GM10248 (cell line): ENCODE data around the gene ZNF333.

Experiments used
- CTCF ChIA-PET: fragments of 300-600 bp; sonication (Branson Sonifier 250); formaldehyde crosslinking; extraction: SDS; loops from one replicate; lab custom pipeline; 2021; ENCODE audit warnings: antibody characterized with exemption; lab: Yijun Ruan, JAX
- POLR2A ChIA-PET: fragments of 350-650 bp; sonication (Branson Sonifier 250); formaldehyde crosslinking; extraction: SDS; loops from one replicate; lab custom pipeline; 2020; ENCODE audit warnings: antibody characterized with exemption; lab: Yijun Ruan, JAX
- DNase-seq: peaks from one replicate; pipeline ENCODE4 v3.0.0; 2012; ENCODE audit errors: extremely low spot score
- CTCF ChIP-seq: IDR thresholded peaks from 2 replicates; pipeline ENCODE4 v1.5.1; 2012; ENCODE audit warnings: mild to moderate bottlenecking, low read depth; ENCODE audit errors: extremely low read depth, missing control alignments, control extremely low read depth

The ZNF333 gene

DNA sequence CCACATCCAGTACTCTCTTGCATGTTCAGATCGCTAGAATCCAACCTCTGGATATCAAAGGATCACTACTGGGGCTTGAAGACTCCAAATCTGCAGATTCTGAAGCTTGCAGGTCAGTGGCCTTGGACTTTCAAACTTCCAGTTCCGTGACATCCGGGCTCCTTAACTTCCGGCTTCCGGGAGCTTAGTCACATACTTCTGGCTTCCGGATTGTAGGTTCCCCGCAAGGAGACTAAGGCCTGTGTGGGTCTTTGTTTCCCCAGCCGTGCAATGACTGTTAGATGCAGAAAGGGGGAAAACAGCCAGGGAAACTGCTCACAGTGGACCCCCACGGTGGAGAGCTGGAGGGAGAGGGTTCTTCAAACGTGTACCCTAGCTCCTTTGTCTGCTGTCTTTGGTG is 41.4 kb downstream of the ZNF333 start:
- ChIA-PET POLR2A (no interaction called here), CTCF (no interaction called here)
- no peak for TF ChIP-seq CTCF
- no peak for DNase-seq

- no peak for TF ChIP-seq CTCF
- no peak for DNase-seq
- ChIA-PET POLR2A (no interaction called here), CTCF (no interaction called here)
Measured at GRCh38 chr19:14732510-14732909, 42.7 kb downstream of the ZNF333 start.

DNA sequence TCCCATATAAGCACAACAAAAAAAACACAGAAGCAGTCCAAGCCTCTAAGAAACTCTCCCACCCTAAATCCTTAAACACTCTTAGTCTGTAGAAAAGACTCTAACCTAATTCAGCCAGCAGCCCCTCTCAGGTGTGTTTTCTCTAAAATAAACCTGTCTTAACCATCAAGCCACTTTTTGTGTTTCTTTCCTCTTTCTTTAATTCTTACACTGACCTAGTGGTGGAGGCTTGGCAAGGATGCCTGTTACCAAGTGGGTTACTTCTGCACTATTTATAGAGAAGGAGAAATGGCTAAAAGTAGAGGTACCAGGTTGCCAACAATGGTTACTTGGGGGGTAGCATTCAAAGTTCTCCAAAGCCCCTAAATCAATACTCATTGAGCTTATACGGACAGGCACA is 43.7 kb downstream of the ZNF333 start:
- POLR2A ChIA-PET: no interaction called here
- no peak for DNase-seq
- TF ChIP-seq CTCF: no peak
- CTCF ChIA-PET: no interaction called here

- no peak for TF ChIP-seq CTCF
- POLR2A ChIA-PET: no interaction called here
- no peak for DNase-seq
- CTCF ChIA-PET: interaction anchor here (1.3 kb wide), 1 partner anchor 30 kb away, joined by 4 read pairs; no protein-coding TSS in a partner anchor
Measured at GRCh38 chr19:14735915-14736314, 46.1 kb downstream of the ZNF333 start.

GRCh38 chr19:14746886-14747285 is 57.0 kb downstream of the ZNF333 start:
- POLR2A ChIA-PET: interaction anchor here (0.5 kb wide), 1 partner anchor 140 kb away, joined by 4 read pairs; no protein-coding TSS in a partner anchor
- DNase-seq: no peak
- no peak for TF ChIP-seq CTCF
- CTCF ChIA-PET: no interaction called here

DNA sequence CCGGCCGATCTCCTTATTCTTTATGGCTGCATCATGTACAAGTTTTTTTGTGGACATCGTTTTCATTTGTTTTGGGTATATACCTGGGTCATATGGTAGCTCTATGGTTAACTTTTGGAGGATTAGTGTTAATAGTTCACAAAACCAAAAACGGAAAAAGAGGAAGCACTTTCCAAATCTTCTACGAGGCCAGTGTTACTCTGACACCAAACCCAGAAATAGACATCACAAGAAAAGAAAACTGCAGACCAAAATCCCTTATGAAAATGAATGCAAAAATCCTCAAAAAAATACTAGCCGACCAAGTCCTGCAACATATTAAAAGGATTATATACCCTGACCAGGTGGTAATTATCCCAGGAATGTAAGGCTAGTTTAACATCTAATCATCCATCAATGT is 58.8 kb downstream of the ZNF333 start:
- TF ChIP-seq CTCF: no peak

More for the DNA sequence above, 58.8 kb downstream of the ZNF333 start:
- ChIA-PET POLR2A (no interaction called here), CTCF (interaction anchor here (1.6 kb wide), 1 partner anchor 11 kb away, joined by 5 read pairs; no protein-coding TSS in a partner anchor)
- DNase-seq: no peak
